ENCODE results near the gene DKC1. TPM values are rescaled to one million over a fixed set of nuclear protein-coding genes. Genes with fewer than 3 reads are reported as not detected.

Gene DKC1
- total RNA-seq, 2 donors from 2014 or later, result 46.6 to 60.7 TPM

DNA sequence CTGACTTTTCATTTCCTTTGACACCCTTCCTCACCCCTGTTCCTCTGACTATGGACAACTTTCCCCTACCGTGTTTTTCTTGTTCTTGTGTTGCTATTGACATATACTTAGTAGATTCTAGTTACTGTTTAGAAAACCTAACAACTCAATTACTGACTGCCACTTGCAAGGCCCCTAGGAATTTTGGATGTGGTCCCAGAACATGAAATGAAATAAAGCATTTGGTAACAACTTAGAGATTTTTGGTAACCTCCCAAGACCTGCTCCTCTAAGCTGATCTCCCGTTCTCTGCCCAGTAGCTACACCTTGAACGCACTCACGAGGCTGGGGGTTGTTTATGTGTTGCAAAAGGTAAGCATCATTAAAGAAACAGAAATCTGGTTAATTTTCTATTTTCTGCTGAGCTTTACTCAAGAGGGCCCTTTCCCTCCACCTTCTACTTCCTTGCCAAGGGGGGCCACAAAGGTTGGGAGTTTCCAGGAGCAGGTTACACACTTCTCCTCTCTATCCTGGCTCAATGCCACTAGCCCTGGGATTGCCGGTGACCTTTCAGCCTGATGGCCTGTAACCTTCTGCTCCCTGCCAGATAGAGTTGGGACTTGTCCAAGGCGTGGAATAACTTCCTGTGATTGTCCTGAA lies 32.3 kb upstream of the DKC1 start:
- ATAC-seq, result no peak
- no peaks in the 10 kb centered on the region for H3K9me3 ChIP-seq (ENCODE audit: control insufficient read depth, low read length, poor library complexity, severe bottlenecking)
- Mint-ChIP-seq H3K27me3 (no peaks in the 10 kb centered on the region), H3K4me3 (peak overlapping the region; percentile 55), H3K36me3 (ENCODE audit: low read depth) (no peaks in the 10 kb centered on the region), H3K4me1 (peaks cover 50% of the 10 kb centered on the region), H3K27ac (peak overlapping the region; percentile 95)
- DNase-seq, result no peak

- Mint-ChIP-seq H3K36me3 (ENCODE audit: low read depth) (no peaks in the 10 kb centered on the region), H3K4me3 (peak overlapping the region; percentile 55), H3K27me3 (no peaks in the 10 kb centered on the region), H3K4me1 (peaks cover 51% of the 10 kb centered on the region), H3K27ac (peak overlapping the region; percentile 95)
- H3K9me3 ChIP-seq (ENCODE audit: control insufficient read depth, low read length, poor library complexity, severe bottlenecking), result no peaks in the 10 kb centered on the region
- DNase-seq (no peak), ATAC-seq (peak; percentile 44)
These were observed 31.5 kb upstream of the DKC1 start for GRCh38 chrX:154731184-154731583.

DNA sequence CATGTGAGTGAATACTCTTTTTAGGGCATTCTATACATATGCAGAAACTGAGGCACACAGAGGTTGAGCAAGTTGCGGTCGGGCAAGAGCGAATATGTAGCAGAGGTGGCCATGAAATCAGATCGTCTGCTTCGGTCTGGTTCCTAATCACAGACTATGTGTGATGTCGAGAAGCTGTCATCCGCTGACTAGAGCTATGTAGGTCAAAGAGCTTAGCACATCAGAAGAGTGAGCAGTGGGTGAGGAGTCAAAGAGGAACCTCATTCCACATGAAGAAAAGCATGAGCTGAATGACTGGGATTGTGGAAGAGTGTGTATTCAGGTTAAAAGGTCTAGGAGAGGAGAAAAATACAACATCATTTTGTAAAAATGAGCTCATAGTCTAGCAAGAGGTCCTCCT lies 30.8 kb upstream of the DKC1 start:
- no peaks in the 10 kb centered on the region for H3K27me3 Mint-ChIP-seq
- peak overlapping the region; percentile 95 for H3K27ac Mint-ChIP-seq
- H3K36me3 Mint-ChIP-seq (ENCODE audit: low read depth), result no peaks in the 10 kb centered on the region
- no peaks in the 10 kb centered on the region for H3K9me3 ChIP-seq (ENCODE audit: control insufficient read depth, low read length, poor library complexity, severe bottlenecking)
- peak overlapping the region; percentile 86 for H3K4me3 Mint-ChIP-seq
- peaks cover 46% of the 10 kb centered on the region for H3K4me1 Mint-ChIP-seq
- DNase-seq (no peak), ATAC-seq (peak; percentile 80)

DNA sequence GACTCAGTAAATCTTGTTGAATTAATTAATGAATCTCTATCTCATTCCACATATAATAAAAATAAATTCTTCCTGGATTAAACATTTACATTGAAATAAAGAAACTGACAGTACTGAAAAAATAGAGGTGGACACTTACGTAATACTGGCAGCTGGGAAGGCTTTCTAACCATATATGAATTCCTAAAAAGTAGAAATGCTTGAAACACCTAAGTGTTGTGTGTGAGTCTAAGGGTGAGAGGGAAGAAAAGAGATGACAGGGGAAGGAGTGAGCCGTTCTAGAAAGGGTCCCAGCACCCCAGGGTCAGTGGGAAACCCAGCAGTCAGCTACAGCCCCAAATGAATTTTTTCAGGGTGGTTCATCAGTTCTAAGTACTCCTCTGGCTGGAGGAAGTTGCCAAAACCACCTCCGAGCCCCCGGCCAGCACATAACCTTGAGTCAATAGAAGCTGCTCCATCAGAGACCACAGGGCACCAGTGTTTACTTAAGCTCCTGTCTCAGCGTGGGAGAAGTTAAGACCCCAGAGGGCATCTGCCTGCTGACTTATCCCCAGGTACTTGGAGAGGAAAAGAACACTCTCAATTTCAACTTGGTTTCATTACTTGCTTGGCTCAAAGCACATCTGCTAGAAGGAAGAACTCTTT lies 30.1 kb upstream of the DKC1 start:
- Mint-ChIP-seq H3K4me3 (peak overlapping the region; percentile 67), H3K27ac (peak overlapping the region; percentile 95), H3K4me1 (peaks cover 52% of the 10 kb centered on the region), H3K27me3 (no peaks in the 10 kb centered on the region), H3K36me3 (ENCODE audit: low read depth) (no peaks in the 10 kb centered on the region)
- H3K9me3 ChIP-seq (ENCODE audit: control insufficient read depth, low read length, poor library complexity, severe bottlenecking), result no peaks in the 10 kb centered on the region
- DNase-seq, result no peak
- ATAC-seq, result no peak

DNA sequence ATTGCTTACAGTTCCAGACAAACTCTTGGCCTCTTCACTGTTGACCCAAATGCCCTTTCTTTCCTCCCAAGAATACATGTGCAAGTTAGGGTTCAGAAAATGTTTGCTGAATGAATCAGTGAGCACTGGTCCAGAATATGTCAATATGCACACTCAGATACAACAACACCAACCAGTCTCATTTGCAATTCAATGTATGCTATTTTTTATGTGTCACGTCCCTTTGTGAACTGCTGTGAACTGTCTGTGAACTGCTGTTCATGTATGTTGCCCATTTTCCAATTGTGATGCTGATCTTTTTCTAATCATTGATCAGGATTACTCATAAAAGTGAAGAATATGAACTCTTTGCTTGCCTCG lies 29.6 kb upstream of the DKC1 start:
- H3K4me3 Mint-ChIP-seq, result peak overlapping the region; percentile 67
- DNase-seq, result no peak

GRCh38 chrX:154734061-154734781 lies 28.4 kb upstream of the DKC1 start:
- Mint-ChIP-seq H3K27ac (peak overlapping the region; percentile 95), H3K4me3 (peak overlapping the region; percentile 55), H3K36me3 (ENCODE audit: low read depth) (no peaks in the 10 kb centered on the region), H3K4me1 (peaks cover 54% of the 10 kb centered on the region), H3K27me3 (no peaks in the 10 kb centered on the region)
- no peaks in the 10 kb centered on the region for H3K9me3 ChIP-seq (ENCODE audit: control insufficient read depth, low read length, poor library complexity, severe bottlenecking)
- ATAC-seq, result peak; percentile 66
- DNase-seq, result peak in 1 of 3 donors; percentile 22

More for the DNA sequence above, 29.6 kb upstream of the DKC1 start:
- H3K9me3 ChIP-seq (ENCODE audit: control insufficient read depth, low read length, poor library complexity, severe bottlenecking), result no peaks in the 10 kb centered on the region
- Mint-ChIP-seq H3K27ac (peak overlapping the region; percentile 95), H3K27me3 (no peaks in the 10 kb centered on the region), H3K36me3 (ENCODE audit: low read depth) (no peaks in the 10 kb centered on the region), H3K4me1 (peaks cover 53% of the 10 kb centered on the region)
- no peak for ATAC-seq

- ATAC-seq, result no peak
- peak overlapping the region; percentile 95 for H3K27ac Mint-ChIP-seq
- no peak for DNase-seq
- H3K27me3 Mint-ChIP-seq, result no peaks in the 10 kb centered on the region
- H3K9me3 ChIP-seq (ENCODE audit: control insufficient read depth, low read length, poor library complexity, severe bottlenecking), result no peaks in the 10 kb centered on the region
- H3K4me1 Mint-ChIP-seq, result peaks cover 44% of the 10 kb centered on the region
- H3K4me3 Mint-ChIP-seq, result peak overlapping the region; percentile 62
- H3K36me3 Mint-ChIP-seq (ENCODE audit: low read depth), result no peaks in the 10 kb centered on the region
These were observed 26.8 kb upstream of the DKC1 start for GRCh38 chrX:154735695-154736393.

- H3K27ac Mint-ChIP-seq, result peak overlapping the region; percentile 95
- no peaks in the 10 kb centered on the region for H3K36me3 Mint-ChIP-seq (ENCODE audit: low read depth)
- H3K27me3 Mint-ChIP-seq, result no peaks in the 10 kb centered on the region
- H3K9me3 ChIP-seq (ENCODE audit: control insufficient read depth, low read length, poor library complexity, severe bottlenecking), result no peaks in the 10 kb centered on the region
- DNase-seq (no peak), ATAC-seq (no peak)
- peak overlapping the region; percentile 75 for H3K4me3 Mint-ChIP-seq
- H3K4me1 Mint-ChIP-seq, result peaks cover 40% of the 10 kb centered on the region
These were observed 25.5 kb upstream of the DKC1 start for GRCh38 chrX:154737136-154737535.

DNA sequence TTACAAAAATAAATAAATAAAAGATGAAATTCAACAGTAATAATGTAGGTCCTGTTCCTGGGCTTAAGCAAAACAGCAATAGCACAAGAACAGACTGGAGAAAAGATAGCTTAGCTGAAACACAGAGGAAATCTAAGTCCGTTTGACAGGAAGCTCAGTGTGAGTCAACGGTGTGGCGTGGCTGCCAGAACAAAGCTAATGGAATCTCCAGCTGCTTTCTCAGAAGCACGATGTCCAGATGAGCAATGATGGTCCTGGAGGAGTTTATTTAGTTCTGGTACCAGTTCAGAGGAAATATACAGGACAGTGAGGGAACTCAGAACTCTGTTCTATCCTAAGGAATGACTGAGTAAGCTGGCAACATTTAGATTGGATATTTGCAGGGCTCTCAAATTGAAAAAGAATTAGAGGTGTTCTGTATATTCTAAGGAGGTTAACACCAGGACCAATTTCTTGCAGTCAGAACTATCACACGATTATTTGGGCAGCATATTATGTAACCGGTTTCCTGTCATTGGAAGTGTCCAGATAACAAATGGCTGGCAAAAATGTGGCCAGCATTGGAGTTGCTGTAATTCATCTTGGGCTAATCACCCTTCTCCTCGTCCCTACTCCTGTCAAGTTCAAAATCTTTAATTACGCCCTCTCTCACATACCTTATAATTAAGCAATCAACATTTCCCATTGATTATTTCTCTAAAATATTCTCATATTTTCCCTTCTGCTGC lies 24.5 kb upstream of the DKC1 start:
- H3K27ac Mint-ChIP-seq, result peak overlapping the region; percentile 95
- H3K9me3 ChIP-seq (ENCODE audit: control insufficient read depth, low read length, poor library complexity, severe bottlenecking), result no peaks in the 10 kb centered on the region
- ATAC-seq, result peak; percentile 47
- H3K4me1 Mint-ChIP-seq, result peaks cover 32% of the 10 kb centered on the region
- no peaks in the 10 kb centered on the region for H3K36me3 Mint-ChIP-seq (ENCODE audit: low read depth)
- DNase-seq, result no peak
- no peaks in the 10 kb centered on the region for H3K27me3 Mint-ChIP-seq
- H3K4me3 Mint-ChIP-seq, result peak overlapping the region; percentile 58

DNA sequence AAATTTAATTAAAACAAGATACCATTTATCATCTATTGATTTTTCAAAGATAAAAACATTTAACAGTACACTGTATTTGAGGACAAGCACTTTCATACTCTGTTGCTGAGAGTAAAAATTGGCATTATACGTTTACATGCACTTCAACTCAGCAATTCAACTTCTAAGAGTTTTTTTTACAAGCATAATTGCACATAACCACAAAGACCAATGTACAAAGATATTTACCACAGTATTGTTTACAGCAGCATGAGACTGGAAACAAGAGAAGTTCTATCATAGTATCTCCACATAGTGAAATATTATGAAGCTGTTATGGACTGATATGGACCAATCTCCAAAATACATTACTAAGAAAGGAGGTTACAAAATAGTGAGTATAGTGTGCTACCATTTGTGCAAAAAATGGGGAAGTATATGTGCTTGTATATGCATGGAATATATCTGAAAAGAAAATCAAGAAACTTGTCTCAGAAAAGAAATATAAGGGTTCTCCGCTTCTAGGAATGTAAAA lies 22.7 kb upstream of the DKC1 start:
- peak overlapping the region; percentile 68 for H3K4me3 Mint-ChIP-seq
- peak; percentile 64 for ATAC-seq
- H3K27ac Mint-ChIP-seq, result no peak overlapping the region
- peaks cover 26% of the 10 kb centered on the region for H3K4me1 Mint-ChIP-seq
- DNase-seq, result no peak
- no peaks in the 10 kb centered on the region for H3K36me3 Mint-ChIP-seq (ENCODE audit: low read depth)
- no peaks in the 10 kb centered on the region for H3K9me3 ChIP-seq (ENCODE audit: control insufficient read depth, low read length, poor library complexity, severe bottlenecking)
- no peaks in the 10 kb centered on the region for H3K27me3 Mint-ChIP-seq

GRCh38 chrX:154742613-154743012 lies 20.1 kb upstream of the DKC1 start:
- peak overlapping the region; percentile 47 for H3K27ac Mint-ChIP-seq
- DNase-seq, result no peak
- H3K36me3 Mint-ChIP-seq (ENCODE audit: low read depth), result no peaks in the 10 kb centered on the region
- H3K27me3 Mint-ChIP-seq, result no peaks in the 10 kb centered on the region
- H3K4me3 Mint-ChIP-seq, result no peak overlapping the region
- no peaks in the 10 kb centered on the region for H3K9me3 ChIP-seq (ENCODE audit: control insufficient read depth, low read length, poor library complexity, severe bottlenecking)
- no peak for ATAC-seq
- peaks cover 13% of the 10 kb centered on the region for H3K4me1 Mint-ChIP-seq

GRCh38 chrX:154748712-154749339 lies 13.8 kb upstream of the DKC1 start:
- peak; percentile 73 for ATAC-seq
- peak overlapping the region; percentile 63 for H3K27ac Mint-ChIP-seq

More at GRCh38 chrX:154748712-154749339, 13.8 kb upstream of the DKC1 start:
- Mint-ChIP-seq H3K36me3 (ENCODE audit: low read depth) (no peaks in the 10 kb centered on the region), H3K4me3 (peak overlapping the region; percentile 15), H3K4me1 (peaks cover 14% of the 10 kb centered on the region), H3K27me3 (no peaks in the 10 kb centered on the region)
- DNase-seq, result peak; percentile 12 to 27 (median 13)
- H3K9me3 ChIP-seq (ENCODE audit: control insufficient read depth, low read length, poor library complexity, severe bottlenecking), result no peaks in the 10 kb centered on the region
